Muscle of back (tissue), 11 donors: ENCODE measurements around the gene MTHFD1L. TPM values are rescaled to one million over a fixed set of nuclear protein-coding genes. Genes with fewer than 3 reads are reported as not detected.

Source experiments
- DNase-seq, 3 donors: peaks; one replicate each; pipeline versions ENCODE4 v3.0.0 to v3.0.0-alpha.2; 2013
- polyA plus RNA-seq, 10 donors: library from polyadenylated mRNA; unstranded; fragments of 120-200 nt; gene quantifications; one replicate each; pipeline ENCODE4 v1.2.1, GENCODE V29; 2013; ENCODE audit not compliant: insufficient read length in 10 of 10

MTHFD1L gene
- polyA plus RNA-seq, 10 donors = 20.5 to 31.5 (median 24.6) TPM

DNA sequence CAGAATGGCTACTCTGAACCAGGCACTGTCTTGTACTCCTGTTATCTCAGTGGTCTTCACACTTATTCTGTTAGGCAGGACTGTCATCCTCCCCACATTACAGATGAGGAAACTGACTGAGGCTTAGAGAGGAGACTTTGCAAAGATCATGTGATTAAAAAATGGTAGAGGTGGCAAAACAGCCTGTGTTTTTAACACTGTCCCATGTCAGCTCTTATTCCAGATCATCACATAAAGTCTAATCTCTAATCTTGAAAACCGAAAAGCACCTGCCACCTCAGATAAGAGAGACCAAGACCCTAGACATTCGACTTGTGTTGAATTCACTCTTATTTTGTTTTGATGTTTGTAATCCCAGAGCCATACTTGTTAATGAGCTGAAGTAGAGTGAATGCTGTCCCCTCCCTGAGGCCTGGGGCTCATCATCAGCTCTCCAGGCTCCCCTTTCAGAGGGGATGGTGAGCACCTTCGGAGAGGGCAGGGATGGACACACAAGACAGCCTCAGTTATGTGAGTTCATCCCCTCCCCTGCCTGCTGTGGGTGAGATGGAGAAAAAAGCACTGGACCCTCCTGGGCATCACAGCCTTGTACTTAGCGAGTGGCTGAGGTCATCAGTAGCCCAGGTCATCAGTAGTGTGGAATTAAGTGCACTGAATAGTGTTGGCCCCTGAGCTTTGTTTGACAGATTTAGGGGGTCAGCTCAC, 30.6 kb downstream of the MTHFD1L start:
- no peak for DNase-seq

DNA sequence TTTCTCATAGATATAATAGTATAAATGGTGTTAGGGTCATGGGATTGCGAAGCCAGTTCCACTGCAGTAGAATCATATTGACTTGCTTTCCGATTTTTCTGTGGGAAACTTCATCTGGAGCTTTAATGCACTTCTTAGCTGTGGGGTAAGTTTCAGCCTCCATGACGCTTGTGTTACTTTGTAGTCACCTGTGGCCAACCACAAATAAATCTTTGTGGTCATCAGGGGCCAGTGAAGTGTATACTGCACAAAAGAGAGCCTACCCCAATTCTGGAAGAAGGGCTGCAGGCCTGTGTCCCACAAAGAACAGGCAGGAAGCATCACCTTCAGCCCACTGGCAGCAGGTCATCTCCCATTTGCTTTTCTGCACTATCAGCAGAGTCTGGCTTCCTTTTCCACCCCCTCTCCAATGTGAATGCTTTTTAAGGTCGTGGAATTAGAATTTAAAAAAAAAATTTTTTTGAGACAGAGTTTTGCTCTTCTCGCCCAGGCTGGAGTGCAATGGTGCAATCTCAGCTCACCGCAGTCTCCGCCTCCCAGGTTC, 32.0 kb downstream of the MTHFD1L start:
- DNase-seq = no peak

DNA sequence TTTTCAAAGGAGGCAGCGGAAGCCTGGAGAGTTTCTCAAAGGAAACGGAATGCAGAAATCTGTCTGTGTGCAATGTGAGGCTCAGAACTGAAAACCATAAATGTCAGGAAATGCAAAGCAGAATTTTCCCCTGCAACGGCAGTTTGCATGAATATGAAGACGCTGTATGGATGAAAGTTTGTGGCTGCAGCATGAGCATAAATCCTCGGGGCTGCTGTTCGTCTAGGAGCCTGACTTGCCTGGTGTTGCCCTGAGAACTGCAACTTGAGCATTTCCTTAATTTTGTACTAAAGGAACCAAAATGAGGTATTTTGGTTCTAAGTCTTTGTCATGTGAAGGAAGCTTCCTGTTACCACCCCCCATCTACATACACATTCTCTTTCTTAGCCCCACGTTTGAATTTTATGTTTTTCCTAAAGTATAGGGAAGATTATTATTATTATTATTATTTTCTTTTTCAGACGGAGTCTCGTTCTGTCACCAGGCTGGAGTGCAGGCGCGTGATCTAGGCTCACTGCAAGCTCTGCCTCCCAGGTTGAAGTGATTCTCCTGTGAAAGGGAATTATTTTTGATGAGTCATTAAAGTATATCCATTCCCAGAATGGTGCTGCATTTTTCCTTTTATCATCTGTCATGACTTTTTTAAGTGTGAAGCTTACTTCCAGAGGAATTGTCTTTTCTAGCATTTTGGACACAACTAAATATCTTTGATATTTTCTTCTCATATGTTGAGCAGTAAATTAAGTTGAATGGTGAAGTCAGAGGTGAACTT, 33.1 kb downstream of the MTHFD1L start:
- peak in 1 of 3 donors; percentile 66 for DNase-seq

DNA sequence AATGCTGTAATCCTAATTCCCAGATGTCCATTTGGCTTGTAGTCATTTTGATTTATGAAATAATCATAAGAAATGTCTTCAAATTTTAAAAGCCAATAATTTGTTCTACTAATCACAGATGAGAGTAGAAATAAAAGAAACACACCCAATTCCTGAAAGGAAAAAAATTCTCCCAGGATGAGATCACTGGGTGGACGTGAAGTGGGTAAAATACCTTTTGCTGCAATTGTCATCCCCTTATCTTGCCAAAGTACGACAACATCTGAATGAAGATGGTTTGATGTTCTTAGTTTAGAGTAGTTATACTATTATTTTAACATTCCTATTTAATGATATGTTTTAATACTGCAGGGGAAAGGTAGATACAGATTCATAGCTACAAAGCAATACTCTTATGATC, 33.7 kb downstream of the MTHFD1L start:
- DNase-seq = no peak

DNA sequence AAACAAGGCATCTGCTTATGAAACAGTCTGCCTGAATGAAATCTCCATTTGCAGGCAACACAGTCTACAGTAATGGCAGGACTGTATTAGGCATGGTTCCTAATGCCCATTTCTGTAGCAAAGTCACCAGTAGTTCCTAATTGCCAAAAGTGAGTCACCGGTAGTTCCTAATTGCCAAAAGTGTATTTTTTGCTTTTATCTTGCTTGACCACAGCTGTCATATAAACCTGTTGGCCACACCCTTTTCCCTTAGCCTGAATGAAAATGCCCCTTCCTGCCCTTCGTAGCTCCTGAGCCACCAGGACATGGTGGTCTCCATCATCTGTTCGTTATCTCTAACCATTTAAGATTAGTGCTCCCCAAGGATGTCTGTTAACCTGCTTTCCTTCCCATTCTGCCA, 34.5 kb downstream of the MTHFD1L start:
- no peak for DNase-seq

DNA sequence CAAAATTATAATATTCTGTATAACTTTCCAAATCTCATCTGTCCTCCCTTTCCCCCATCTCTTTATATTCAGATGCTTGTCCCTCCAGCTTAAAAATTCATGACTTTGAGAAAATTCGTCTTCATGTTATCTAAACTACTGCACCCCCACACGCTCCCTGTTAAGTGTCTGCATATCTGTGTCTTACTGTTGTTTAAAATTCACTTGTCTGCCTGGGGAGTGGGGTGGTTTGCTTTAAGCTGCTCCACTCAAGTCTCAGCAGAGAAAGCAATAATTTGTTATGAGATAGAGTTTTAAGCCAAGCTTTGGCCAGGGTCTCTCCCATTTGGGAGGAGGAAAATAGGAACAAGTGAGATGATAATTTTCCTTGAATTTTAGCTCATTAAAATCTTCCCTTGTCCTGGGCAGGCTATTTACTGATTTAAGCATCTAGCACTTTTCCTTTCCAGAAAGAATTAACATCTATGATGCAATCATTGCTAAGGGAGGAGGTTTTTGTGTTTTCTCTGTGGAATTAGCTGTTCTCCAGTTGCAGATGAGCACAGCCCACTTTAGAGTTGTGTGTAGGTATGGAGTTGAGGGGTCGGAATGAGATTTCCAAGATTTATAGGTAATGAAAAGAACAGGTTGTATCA, 36.8 kb downstream of the MTHFD1L start:
- no peak for DNase-seq

DNA sequence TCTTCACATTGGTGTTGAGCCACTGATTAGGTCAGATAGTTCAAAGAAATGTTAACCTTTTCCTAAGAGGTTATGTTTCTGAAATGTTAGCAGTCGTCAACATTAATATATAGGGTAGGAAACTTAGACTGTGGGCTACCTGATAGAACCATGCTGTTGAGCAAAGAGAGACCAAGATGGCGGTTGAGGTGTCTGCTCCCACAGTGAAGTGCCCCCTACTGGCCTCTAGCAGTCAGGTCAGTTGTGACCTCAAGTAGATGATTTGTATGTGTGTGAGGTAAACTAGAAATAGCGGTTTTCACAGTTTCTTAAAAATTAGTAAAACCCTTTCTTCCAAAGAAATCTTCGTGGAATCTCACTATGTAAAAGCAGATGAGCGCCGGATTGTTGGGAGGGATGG, 40.3 kb downstream of the MTHFD1L start:
- DNase-seq = no peak

DNA sequence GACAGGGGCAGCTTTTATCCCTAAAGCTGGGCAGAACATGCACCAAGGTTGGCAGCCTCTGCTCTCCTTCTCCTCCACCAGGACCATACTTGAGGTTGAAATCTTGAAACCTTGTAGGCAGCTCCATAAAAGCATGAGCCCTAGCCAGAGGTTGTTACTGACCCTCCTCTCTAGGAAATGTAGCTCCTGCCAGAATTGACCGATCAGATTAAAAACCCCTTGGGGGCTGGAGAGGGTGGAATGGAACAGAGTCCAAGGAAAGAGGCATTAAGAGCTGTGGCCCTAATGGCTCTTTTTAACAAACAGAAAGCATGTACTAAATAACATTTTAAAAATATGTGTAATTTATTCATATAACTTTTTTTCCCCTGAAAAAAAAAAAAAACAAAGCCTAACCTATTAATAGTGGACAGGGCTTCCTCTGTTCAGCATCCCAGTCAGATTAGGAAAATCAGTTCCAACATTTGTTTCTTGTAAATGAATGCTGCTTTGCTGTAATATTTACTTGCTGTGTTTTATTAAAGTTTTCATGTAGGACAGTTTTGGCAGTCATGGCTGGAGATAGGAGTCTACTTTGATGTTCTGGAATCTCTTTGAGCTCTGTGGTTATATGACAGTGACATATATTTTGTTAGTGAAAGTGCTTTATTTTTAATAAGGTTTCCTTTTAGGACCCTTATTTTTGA, 41.3 kb downstream of the MTHFD1L start:
- DNase-seq = peak in 1 of 3 donors; percentile 58

DNA sequence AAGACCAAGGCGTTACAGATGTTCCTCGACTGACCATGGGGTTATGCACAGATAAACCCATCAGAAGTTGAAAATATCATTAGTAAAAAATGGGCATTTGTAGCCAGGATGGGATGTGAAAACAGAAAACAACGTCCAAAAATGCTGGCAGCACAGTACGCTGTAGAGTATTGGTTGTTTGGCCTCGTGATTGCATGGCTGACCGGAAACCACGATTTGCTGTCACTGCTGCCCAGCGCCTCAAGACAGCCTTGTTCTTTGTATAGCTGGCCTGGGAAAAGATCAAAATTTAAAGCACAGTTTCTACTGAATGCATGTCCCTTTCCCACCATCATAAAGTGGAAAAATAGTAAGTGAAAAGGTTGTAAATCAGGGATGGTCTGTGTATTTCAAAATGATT, 41.9 kb downstream of the MTHFD1L start:
- no peak for DNase-seq

DNA sequence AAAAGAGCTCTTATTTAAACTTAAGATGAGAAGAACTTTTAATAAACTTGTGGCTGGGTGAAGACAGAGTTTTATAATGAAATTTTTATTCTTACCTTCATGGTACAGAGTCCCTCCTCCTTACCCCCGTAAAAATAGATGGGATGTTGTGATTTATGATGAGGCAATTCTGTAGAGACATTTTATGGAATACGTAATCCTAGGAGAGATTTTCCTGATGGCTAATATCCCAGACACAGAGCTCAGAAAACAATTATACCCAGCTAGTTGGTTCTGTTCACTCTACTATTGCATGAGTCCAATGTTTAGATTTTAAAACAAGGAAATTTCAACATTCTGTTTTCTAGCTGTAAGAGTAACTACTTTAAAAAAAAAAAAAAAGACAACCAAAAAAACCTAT, 43.4 kb downstream of the MTHFD1L start:
- no peak for DNase-seq

DNA sequence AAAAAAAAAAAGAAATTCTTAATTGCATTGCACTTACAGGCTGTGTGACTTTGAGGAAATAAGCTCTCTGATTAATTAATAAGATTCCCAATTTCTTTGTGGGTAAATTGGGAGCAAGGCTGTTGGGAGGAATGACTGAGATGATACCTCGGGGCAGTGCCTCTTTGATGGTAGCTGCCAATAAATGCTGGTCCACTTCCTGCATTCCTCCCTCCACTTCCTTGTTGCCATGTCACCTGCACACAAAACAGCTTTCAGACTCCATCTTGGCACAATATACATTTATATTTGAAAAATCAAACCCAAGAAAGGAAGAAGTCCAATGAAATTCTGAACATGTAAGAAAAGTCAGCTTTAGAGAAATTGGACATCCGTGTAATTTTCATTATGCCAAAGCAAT, 45.1 kb downstream of the MTHFD1L start:
- DNase-seq = no peak

DNA sequence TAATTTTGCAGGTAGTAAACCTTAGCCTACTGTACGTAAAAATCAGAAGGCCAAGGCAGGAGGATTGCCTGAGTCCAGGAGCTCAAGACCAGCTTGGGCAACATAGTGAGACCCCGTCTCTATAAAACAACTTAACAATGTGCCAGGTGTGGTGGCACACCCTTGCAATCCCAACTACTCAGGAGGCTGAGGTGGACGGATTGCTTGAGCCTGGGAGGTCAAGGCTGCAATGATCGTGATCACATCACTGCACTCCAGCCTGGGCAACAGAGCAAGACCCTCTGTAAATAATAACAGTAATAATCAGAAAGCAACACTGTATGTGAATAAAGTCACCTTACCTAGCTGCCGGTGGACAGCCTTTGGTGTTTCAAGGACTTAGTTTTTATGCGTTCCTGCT, 48.9 kb downstream of the MTHFD1L start:
- no peak for DNase-seq

DNA sequence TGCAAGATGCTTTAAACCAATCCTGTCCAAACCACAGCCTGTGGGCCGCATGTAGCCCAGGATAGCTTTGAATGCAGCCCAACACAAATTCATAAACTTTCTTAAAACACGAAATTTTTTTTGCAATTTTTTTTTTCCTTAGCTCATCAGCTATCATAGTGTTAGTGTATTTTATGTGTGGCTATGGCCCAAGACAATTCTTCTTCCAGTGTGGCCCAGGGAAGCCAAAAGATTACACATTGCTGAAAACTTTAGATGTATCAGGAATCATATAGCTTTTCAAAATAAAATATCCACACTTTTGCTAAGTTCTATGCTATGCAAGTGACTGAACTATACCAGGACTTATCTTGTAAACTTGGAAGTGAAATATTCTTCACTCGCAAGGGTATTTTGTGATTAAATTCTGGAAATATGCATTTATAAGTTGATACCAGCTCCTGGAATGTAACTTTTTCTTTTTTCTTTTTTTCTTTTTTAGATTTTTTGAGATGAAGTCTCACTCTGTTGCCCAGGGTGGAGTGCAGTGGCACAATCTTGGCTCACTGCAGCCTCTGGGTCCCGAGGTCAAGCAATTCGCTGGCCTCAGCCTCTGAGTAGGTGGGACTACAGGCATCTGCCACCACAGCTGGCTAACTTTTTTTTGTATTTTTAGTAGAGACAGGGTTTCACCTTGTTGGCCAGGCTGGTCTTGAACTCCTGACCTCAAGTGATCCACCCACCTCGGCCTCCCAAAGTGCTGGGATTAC, 49.8 kb downstream of the MTHFD1L start:
- peak in 2 of 3 donors; percentile 62 to 86 for DNase-seq

DNA sequence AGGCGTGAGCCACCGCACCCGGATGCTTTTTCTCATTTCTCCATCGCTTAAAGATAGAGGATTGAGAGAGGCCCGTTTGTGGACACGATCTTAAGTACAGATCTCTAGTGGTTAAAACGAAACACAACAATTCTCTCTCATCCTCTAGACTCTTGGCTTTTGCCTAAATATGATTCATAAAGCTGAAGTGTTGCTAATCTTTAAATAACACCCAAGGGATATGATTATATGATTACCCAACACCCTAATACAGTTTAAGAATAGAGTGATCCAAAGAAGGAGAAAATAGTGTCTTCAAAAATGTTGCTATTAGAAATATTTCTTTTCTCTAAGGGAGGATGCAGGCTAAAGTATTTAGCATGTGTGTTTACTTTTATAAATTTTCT, 50.4 kb downstream of the MTHFD1L start:
- DNase-seq = peak in 2 of 3 donors; percentile 84 to 90

DNA sequence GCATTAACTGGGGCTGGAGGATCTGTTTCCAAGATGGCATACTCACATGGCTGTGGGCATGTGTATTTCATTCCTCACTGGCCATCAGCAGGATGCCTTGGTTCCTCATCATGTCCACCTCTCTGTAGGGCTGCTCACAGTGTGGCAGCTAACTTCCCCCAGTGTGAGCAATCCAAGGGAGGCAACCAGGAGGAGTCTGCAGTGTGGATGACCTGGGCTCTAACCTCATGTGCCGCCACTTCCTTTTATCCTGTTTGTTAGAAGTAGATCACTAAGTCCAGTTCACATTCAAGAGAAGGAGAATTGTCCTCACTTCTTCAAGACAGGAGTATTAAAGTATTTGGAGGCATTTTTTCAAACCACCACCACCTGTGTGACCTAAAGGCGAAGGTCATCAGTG, 54.4 kb downstream of the MTHFD1L start:
- no peak for DNase-seq

DNA sequence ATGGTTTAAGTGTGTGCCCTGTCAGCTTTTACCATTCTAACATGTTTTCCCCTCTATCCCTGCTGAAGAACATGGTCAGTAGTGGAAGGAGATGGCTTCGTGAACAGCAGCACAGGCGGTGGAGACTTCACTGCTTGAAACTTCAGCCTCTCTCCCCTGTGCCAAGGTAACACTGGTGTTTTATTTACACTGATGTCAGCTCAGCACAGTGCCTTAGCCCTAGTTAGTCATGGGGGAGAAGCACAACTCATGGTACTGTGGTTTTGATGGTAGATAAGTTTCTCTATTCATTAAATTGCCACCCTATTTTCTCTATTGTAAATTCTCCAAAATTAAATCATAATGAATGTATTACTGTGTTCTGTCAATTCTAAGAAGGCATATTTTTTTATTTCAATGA, 56.6 kb downstream of the MTHFD1L start:
- no peak for DNase-seq

DNA sequence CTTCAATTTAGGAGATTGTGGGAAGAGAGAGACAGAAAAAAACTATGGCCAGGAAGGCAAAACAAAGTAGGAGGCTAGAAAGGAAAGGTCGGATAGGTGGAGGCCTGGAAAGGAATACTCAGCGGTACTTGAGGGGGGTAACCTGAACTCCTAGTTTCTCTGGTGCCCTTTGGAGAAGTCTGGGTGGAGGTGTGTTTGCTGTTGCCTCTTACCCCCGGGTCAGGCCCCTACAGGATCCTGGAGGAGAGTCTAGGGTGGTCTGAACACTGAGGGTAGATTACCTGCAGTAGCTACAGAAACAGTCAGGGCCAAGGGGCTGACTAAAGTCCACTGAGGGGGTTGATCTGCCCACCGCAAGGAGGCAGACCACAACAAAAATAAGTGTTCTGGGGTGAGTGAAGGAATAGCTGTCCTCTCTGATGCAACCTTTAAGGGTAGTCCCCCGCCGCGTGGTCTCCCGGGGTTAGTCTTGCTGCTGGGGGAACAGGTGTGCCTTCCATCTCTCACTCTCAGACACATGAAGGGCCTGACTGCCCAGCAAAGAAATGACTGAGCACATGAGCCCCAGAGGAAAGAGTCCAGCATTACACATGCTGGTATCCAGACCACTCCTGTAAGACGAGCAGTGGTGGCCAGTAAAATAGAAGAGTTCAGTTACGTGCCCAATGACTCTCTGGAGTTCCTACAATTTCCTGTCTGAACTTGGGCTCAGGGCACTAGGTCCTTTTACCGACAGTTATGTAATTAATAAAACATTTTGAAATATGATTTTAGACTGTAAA, 59.5 kb downstream of the MTHFD1L start:
- peak in 2 of 3 donors; percentile 48 to 69 for DNase-seq

DNA sequence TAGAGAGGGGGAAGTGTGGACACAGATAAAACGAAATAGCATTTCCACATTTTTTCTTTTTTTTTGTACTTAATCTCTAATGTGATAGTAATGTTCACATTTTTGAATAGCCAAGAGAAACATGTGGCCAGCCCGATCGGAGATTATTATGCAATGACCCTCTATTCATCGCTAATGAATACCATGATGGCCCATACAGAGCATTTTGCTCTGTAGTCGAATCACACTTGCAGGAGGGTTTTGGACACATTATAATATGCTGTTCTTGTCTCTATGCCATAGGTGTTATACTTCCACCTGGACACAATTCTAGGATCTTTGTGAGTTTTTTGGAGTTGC, 60.1 kb downstream of the MTHFD1L start:
- DNase-seq = peak in 1 of 3 donors; percentile 46

DNA sequence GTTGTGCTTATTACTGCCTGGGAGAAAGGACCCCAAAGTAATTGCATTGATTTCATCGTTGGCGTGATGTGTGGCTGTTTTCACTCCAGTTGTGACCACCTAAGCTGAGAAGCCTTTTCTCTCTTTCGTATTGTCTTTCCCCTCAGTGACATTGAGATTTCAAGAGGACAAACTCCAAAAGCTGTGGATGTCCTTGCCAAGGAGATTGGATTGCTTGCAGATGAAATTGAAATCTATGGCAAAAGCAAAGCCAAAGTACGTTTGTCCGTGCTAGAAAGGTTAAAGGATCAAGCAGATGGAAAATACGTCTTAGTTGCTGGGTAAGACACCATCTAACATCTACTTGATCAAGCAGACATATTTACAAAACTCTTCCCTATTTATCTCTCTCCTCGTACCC, 60.5 kb downstream of the MTHFD1L start:
- DNase-seq = peak; percentile 62 to 90 (median 77)

DNA sequence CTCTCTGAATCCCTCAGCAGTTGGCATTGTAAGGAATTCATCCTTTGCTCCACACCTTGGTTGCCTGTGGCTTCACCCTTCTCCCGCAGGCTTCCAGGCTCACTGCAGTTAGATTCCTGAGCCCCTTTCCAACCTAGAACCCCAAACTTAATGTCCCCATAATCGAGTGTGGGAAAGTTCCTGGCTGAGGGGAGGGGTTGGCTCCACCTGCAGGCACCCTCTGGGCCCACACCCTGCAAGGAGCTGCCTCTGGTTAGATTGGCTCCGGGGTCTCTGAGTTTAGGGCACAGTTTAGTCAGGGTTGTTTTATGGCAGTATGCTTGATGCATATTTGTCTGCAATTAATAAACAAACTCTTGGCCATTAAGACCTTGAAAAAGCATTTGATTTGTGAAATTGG, 63.4 kb downstream of the MTHFD1L start:
- no peak for DNase-seq

DNA sequence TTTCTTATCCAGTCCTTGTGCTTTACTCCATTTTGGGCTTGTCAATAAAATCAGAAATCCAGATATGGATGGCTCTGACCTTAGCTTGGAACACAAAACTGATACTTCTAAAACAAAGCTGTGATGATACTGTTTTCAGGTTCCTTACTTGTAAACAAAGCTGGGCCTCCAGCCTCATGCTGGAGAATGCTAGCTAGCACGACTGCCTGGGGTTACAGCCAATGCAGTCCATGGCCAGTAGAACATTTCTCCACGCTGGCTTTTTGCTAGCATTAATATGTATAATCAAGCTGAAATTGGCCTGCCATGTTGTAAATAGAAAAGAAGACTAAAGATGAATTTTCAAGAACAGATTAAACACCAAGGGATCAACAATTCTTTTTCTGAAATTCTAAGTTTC, 63.9 kb downstream of the MTHFD1L start:
- DNase-seq = peak in 1 of 3 donors; percentile 69
